DND-41 (cell line): Measurements from ENCODE around the gene OR10G8.

ENCODE experiments used
- EZH2 ChIP-seq: IDR thresholded peaks from 3 replicates; pipeline ENCODE4 v1.6.1; 2012; ENCODE audit warnings: borderline replicate concordance, low read depth, mild to moderate bottlenecking, moderate library complexity, low read length, inconsistent platforms; ENCODE audit not compliant: severe bottlenecking
- TF ChIP-seq, protein P1 (sequence below): IDR thresholded peaks from 2 replicates; pipeline ENCODE4 v1.5.1; 2012; ENCODE audit warnings: borderline replicate concordance, low read length, moderate library complexity, mild to moderate bottlenecking; ENCODE audit not compliant: poor library complexity, severe bottlenecking; ENCODE audit errors: extremely low read depth

DNA sequence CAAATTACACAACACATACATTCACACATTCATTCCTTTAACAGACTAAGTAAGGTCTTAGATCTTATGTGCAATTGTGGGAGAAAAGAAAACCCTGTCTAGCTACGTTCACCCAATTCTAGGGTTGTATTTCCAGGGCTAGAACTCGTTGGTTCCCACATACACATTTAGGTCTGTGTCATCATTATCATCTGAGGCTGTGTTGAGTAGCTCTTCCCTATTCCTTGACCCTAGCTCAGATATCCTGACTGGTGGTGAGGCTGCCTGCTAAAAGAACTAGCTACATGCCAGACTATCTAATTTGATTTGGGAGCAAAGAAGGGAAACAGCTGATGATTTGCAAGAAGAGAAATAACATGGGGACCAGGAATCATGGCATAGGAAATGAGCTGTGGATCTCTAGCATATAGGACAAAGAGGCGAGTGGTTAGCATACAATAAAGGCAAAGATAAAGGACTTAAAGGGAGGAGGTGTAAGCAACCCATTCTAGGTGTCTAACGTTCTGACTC lies 42.1 kb downstream of the OR10G8 start:
- TF ChIP-seq, protein P1, sequence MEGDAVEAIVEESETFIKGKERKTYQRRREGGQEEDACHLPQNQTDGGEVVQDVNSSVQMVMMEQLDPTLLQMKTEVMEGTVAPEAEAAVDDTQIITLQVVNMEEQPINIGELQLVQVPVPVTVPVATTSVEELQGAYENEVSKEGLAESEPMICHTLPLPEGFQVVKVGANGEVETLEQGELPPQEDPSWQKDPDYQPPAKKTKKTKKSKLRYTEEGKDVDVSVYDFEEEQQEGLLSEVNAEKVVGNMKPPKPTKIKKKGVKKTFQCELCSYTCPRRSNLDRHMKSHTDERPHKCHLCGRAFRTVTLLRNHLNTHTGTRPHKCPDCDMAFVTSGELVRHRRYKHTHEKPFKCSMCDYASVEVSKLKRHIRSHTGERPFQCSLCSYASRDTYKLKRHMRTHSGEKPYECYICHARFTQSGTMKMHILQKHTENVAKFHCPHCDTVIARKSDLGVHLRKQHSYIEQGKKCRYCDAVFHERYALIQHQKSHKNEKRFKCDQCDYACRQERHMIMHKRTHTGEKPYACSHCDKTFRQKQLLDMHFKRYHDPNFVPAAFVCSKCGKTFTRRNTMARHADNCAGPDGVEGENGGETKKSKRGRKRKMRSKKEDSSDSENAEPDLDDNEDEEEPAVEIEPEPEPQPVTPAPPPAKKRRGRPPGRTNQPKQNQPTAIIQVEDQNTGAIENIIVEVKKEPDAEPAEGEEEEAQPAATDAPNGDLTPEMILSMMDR: no peak
- no peak for TF ChIP-seq EZH2
